GM21528 (cell line): ENCODE results near the gene DSC1.

Experiments used
- ATAC-seq: cut with Tn5 transposase; IDR thresholded peaks from one replicate; pipeline ENCODE4 v1.9.1; 2021; ENCODE audit warnings: mild to moderate bottlenecking, moderate library complexity; ENCODE audit not compliant: unreplicated experiment, low FRiP score

The DSC1 gene, protein sequence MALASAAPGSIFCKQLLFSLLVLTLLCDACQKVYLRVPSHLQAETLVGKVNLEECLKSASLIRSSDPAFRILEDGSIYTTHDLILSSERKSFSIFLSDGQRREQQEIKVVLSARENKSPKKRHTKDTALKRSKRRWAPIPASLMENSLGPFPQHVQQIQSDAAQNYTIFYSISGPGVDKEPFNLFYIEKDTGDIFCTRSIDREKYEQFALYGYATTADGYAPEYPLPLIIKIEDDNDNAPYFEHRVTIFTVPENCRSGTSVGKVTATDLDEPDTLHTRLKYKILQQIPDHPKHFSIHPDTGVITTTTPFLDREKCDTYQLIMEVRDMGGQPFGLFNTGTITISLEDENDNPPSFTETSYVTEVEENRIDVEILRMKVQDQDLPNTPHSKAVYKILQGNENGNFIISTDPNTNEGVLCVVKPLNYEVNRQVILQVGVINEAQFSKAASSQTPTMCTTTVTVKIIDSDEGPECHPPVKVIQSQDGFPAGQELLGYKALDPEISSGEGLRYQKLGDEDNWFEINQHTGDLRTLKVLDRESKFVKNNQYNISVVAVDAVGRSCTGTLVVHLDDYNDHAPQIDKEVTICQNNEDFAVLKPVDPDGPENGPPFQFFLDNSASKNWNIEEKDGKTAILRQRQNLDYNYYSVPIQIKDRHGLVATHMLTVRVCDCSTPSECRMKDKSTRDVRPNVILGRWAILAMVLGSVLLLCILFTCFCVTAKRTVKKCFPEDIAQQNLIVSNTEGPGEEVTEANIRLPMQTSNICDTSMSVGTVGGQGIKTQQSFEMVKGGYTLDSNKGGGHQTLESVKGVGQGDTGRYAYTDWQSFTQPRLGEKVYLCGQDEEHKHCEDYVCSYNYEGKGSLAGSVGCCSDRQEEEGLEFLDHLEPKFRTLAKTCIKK

DNA sequence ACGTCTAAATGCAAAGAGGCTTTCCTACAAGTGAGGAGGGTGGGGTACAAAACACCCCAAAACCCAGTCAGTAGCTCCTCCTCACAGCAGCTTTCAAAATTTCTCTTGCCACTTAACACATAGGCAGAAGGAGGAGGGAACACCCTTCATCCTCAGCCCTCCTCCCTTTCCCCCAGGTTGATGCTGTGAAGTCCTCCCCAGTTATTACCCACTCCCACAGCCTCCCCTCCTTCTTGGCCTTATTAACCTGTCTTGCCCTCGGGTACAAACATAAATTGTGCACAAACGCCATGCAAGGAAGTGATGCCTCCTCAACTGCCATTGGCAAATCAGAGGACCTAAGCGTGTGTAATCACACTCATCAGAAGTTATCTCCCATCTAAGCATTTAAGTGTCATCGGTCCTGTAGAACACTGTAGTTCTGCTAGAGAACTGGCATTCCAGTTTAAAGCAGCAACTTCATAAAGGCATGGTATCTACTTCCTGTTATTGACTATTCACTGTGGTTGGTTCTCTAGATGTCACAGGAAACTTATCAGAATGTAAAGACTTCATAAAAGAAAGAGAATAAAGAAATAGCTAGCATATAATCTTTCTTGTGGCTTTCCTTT is at the start of gene DSC1:
DSC1 (minus strand) TSS at position 32 of the 611 bp plus-strand sequence. CDS start 262 bp downstream, outside the sequence.
- no peak for ATAC-seq

DNA sequence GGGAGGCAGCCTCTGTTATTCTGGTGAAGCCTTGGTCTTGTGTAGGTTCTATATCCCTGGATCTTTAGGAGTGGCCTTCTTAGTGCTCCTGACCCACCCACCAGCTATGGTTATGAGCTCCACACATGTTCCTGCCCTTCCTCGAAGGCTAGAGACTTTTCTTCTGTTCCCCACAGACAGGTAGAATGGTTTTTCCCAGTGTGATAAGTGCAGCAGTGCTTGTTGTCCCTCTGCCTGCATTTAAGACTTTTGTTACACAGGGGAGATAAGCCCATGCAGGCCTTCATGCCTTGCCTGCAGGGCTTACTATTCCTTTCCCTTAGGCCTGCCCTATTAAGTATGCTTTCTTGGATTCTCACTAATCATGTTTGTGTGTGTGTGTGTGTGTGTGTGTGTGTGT is 48.4 kb upstream of the DSC1 start:
- no peak for ATAC-seq

DNA sequence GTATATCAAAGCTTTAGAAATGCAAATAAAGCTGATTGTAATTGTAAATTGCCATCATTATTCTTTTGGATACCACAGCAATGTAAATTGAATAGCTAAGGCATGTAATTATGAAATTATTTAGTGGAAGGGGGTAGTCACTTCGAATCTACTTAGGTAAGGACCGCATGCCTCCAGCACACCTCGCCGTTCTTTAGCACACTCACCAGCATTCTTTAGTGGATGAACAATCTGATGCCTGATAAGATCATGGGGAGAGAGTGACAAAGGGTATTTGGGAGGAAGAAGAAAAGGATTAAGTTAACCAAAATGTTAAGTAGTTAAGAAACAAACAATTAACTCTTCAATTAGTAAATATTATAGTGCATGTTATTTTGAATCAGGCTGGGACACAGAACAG is 46.4 kb upstream of the DSC1 start:
- no peak for ATAC-seq

DNA sequence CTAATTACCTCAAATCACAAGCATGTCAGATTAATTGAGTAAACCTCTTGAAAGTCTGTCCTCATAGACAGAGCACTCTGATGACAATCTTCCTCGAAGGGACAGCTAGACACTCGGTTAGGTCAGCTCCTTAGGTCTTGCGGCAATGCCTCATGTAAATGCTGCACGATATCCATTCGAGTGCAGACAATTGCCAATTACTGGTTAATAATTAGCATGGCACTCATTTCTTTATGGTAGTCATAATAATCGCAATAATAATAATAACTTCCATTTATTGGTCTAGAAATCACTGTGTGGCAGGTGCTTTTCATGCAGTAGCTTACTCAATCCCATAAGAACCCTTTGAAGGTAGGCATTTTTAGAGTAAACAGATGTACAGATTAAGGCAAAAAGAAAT is 44.7 kb upstream of the DSC1 start:
- ATAC-seq: no peak

DNA sequence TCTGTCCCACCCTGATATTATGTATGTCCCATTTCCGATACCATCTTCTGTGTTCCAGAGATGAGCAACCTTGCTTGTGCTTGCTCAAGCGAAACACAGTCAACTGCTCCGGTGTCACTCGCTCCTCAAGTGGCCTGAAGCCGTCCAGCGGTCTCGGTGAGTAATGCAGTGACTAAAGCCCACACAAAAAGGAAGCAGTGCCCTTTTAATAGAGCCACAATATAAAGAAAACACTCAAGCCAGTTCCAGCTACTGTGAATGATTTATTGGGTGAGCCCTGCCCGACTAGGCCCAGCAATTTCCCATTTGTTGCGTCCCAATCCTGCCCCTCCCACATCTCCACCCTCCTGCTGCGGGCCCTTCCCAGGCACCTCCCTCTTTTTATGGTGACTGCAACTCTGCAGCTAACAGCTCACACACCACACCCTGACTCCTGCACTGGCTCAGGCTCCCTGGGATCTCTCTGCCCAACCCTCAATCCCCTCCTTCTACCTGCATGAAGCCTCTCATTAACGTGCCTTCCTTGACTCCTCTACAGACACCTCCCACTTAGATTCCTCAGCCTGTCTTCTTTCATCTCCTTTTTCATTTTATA is 44.2 kb upstream of the DSC1 start:
- ATAC-seq: peak; percentile 95

DNA sequence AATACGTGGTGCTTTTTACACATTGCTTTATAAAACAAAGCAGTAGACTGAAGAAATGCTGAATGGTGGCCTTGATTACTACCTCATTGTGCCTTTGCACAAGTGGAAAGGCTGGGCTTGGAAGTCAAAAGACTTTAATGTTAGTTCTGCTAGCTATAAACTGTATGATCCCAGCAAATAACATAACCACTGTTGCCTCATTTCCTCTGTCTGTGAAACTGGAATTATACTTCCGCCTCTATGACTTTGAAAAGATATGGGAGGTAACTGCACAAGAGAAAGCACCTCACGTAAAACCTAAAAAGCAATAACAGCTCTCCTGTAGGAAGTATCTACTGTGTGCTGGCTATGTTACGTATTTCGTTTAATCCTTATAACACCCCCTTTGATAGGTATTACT is 43.4 kb upstream of the DSC1 start:
- no peak for ATAC-seq

DNA sequence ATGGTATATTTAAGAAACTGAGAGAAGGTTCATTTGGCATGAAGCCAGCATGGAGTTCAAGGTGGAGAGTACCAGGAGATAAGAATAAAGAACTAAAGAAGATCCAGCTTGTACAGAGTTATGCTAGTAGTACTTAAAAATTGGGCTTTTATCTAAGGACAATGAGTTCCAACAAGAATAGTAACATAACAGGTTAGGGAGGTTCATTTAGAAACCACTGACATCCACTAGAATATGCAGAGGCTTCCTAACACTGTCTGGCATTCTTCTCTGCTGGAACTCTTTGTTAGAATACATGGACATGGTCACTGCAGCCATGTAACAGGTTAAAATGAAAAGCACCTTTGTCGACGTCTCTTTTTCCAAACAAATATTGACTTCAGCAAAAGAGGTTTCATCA is 42.6 kb upstream of the DSC1 start:
- ATAC-seq: no peak

DNA sequence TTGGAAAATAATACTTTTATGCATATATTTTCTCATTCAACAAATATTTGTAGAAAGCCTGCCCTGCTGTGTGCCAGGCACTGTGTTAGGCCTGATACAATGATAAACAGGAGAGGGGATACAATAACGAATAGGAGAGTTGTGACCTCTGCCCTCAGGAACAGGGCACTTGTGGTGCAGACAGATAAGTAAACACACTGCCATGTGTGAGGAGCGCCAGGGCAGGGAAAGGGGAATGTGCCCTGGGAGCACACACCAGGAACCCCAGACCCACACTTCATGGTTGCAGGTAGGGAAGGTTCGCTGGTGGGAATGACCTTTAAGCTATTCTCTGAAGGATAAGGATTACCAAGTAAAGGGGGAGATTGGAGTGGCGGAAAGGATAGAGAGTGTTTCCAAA is 42.2 kb upstream of the DSC1 start:
- no peak for ATAC-seq

DNA sequence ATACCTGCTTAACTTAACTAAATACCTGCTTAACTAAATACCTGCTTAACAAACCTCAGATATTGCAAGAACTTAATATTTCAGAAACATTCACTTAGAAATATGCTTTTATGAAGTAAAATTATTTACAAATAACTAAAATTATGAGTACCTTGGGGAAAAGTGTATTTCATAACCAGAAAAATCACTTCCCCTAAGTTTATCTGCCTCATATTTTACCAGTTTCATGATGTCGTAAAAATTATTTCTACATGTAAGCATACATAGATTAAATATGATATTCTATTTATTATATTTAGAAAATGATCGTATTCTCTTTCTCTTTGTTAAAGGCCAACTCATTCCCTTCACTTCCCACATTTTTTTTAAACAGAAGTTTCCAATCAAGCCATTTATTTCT is 41.5 kb upstream of the DSC1 start:
- ATAC-seq: no peak

DNA sequence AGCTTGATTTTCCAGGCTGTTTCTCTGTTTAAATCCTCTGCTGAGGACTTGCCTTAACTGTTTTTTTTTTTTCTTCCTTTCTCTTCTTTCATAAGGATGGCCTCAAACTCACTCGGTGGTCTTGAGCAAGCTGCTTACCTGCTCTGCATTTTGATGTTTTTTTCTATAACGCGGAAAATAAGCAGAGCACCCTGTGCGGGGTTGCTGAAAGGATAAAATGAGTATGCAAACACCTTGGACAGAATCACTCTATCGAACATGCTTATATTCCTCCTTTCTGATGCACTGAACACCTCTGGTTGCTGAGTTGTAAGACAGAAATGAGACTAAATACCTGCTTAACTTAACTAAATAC is 41.1 kb upstream of the DSC1 start:
- no peak for ATAC-seq

DNA sequence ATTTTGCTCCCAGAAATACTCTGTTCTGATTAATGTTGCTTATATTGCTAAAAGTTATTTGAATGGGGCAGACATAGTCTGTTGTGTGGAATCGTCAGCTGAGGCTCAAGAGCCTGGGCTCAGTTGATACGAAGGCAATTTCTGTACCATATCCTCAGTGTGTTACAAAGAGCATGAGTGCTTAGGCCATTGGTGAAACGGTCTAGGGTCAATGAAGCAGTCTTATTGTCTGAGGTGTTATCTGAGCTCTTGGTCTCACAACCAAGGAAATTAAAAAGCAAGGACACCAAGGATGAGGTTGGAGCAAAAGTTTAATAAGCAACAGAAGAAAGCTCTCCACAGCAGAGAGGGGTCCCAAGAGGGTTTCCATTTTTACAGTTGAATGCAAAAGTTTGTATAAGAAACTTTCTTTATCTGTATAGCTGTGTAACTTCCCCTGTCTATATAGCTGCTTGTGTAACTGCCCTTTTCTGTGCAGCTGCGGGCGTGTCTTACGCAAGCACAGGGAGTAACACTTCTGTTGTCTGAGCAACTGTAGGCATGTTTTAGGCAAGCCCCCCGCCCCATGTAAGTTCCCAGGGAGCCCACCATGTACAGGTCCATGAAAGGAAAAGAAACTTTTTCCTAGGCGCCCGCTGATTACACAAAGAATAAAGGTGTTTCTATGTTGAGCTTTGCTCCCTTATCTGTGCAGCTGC is 40.6 kb upstream of the DSC1 start:
- no peak for ATAC-seq

DNA sequence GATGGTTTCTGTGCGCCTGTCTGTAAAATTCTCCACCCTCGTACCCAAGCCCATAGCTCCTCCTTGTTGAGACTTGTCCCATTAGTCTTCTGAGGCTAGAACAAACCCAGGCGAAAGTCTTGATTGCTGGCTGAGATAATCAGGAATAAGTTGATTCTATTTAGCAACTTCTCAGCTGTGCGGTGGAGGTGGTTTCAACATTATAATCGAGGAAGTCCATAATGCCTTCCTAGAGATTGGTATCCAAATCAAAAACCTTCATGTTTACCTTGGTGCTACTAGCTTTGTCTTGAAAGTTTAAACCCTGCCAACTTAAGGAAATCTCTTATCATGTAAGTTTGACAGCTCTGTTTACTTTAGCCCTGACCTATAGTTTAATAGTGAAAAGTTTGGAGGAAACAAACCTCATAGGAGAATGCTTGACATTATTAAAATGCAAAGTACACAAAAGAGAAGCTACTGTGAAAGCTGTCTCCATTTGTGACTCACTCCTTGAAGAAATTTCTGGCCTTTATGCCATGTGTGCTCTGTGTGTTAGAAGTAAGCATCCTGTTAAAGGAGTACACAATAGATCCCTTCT is 36.6 kb upstream of the DSC1 start:
- no peak for ATAC-seq

DNA sequence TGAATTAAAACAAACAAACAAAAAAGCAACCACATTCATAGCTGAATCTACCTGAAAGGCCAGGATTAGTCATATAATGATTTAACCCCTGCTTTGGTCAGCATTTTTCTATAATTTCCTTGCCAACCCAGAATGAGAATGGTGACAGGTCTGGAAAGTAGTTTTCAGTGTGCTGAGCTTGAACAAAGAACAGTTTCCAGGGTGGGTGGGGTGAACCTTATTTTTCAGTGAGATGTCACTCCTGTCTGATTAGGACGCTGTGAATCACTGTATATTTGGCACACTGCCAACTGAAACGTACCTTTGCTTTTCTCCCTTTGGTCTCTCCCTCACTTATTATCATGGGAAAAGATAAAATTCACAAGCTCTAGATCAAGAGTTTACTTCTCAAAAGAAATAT is 35.0 kb upstream of the DSC1 start:
- ATAC-seq: no peak

DNA sequence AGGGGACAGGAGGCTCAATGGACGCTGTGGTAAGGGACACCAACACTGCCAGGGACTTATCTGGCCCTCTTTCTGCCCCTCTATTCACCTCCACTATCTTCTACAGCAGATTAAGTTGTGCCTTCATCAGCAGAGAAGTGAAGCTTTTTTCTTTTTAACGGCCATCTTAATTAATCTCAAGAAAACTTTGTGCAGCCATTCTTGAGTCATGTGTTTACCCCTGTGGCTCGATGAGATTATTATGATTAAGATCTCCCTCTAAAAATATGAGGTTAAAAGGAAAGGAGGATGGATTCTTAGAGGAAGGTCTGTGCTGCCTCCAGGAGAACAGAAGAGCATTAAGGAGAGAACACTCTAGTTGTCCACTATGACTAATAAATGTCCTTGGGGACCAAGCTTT is 32.4 kb upstream of the DSC1 start:
- ATAC-seq: no peak

DNA sequence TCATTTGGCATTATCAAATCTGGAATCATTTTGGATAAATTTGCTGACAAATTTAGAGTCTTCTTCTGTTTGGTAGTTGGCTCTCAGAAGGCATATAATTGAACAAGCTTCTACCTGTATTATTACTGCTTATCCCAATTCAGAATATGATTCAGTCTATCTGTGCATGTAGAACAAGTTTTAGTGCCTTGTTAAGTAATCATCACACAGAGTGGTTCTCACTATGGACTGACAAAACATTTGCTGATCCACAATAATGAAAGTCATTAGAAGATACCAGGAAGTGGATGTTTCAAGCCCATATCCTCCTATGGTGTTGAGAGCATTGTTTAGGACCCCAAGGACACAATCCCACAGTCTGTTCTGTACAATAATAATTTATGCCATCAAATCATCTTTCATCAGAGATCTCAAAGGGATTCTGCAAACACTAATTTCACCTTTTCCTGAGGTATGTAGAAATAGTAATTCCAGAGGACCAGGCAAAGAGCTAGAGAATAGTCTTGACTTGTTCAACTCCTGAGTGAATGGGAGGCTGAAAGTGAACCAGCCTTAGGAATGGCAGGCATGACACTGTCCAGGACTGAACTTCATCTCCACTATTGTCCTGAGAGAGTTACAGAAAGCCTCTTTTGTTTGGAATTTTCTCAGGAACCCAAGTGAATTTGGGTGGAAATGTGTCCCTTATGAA is 29.6 kb upstream of the DSC1 start:
- ATAC-seq: no peak

DNA sequence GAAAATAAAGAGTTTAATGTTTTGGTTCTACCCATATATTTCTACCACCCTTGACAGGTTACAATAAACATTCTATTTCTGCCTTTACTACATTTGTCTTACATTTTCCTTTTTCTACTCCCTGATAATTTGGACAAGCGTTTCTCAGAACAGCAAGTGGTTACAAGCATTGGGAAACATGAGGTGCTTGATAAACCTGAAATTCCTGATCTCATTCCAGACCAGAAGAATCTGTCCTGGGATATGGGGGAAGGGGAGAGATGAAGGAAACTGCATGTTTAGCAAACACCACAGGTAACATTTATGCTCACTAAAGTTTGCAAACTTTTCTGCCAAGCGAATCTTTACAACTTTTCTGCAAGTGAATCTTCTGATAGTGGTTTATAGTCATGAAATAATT is 28.3 kb upstream of the DSC1 start:
- no peak for ATAC-seq

DNA sequence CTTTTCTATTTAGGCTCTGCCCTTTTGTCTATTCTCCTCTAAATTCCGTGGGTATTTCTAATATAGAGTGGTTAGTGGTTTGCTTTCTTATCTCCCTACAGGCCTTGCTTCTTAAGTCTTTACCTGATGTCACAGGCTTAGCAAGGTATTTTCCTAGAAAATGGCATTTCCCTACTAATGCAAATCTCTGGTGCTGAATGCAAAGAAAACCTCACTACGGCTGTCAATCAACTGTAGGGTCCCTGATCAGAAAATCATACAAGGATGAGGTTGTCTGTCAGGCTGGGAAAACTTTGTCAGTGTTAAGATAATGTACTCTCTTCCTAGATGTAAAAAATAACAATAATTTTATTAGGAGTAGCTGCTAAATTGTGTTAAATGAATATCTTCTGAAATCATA is 27.1 kb upstream of the DSC1 start:
- ATAC-seq: no peak

DNA sequence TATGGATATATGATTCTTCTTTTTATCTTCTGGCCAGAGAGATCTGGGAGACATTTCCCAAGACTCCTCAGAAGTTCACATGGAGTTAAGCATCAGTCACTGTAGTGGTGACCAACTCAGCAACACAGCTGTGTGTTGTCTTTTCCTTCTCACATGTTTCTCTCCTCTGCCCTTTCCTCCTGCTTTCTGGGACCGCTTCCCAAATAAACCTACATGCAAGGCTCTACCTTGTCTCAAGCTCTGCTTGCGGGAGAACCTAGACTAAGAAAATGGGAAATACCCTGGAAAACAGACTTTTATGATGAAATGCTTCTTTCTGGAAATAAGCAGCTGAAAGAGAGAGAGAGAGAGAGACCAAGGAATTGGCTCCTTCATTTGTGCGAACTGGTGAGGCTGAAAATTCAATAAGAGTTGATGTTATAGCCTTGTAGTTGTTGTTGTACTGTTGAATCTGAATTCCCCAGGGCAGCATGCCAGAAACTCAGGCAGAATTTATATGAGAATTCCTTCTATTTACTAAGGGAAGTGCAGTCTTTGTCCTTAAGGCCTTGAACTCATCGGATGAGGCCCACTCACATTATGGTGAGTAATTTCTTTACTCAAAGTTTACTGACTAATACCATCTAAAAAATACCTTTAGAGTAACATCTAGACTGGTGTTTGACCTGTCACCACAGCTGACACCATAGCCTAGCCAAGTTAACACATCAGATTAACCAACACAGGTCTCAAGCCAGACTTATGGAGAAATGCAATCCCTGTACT is 22.7 kb upstream of the DSC1 start:
- ATAC-seq: no peak

DNA sequence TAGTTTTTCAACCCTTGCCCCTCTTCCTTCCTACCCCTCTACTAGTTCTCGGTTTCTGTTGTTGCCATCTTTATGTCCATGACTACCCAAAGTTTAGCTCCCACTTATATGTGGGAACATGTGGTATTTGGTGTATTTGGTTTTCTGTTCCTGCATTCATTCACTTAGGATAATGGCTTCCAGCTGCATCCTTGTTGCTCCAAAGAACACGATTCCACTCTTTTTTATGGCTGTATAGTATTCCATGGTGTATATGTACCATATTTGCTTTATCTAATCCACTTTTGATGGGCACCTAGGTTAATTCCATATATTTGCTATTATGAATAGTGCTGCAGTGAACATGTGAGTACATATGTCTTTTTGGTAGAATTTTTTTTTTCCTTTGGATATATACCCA is 20.6 kb upstream of the DSC1 start:
- ATAC-seq: no peak
